ENCODE data around the gene PPM1M.
A peak's percentile ranks its signal among the peaks of the same experiment; 100 is the strongest.

Gene PPM1M

DNA sequence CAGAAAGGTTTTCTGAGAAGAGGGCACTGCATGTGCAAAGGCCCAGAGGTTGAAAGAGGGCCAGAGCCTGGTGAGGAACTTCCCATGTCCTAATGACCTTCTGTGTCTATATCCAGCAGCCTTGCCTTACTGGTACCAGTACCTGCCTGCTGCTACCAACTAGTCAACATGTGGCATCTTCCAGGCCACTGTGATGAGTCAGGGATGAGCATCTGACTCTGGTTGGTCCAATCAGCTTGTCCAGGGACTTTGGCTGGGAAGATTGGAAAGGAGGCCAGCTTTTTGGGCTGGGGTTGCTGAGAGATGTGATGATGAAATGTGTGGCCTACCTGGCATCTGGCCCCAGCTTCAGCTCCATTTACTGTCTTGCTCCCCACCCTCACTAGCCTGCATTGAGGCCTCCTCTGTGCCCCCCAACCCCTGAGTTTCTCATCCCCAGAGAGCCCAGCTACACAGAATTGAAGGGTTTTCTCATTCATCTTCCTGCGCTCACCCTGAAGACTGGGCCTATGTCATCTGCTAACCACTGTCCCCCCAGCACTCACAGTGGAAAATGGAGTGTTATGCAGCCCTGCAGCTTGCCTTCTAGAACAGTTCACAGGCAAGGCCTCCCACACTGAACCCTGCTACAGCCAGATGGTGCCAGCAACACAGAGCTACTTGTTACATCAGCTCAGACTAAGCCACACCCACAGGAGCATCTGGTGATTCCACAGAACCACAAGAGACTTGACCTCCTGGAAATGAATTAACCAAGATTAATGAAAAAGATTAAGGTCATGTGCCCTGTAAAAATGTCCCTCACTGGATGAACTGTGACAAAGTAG is 5.3 kb upstream of the PPM1M start:
- Mint-ChIP-seq H3K36me3 (ENCODE audit: low read depth) (peaks cover 22% of the 10 kb centered on the region), H3K9me3 (no peaks in the 10 kb centered on the region), H3K4me3 (peak overlapping the region; percentile 99), H3K4me1 (ENCODE audit: low read depth) (peaks cover 64% of the 10 kb centered on the region), H3K27me3 (ENCODE audit: low read depth) (no peaks in the 10 kb centered on the region), H3K27ac (peak overlapping the region; percentile 96)
- DNase-seq (ENCODE audit: low spot score), result peak; percentile 64

DNA sequence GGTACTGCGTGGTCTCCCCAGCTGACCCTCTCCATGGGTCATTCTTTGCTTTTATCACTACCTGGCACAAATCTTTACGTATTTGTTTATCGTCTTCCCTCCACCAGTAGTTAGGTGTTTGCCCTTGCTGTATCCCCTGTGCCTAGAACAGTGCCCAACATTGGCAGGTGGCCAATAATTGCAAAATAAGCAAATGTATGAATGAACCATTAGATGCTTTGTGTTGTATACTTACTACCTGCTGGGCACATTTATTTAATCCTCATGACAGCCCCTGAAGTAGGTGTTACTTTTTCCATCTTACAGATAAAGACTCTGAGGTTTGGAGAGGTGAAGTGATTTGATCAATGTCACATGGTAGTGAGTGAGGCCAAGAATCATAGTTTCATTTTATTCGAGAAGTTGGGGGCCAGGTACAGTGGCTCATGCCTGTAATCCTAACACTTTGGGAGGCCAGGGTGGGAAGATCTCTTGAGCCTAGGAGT is 4.6 kb upstream of the PPM1M start:
- Mint-ChIP-seq H3K4me3 (peak overlapping the region; percentile 99), H3K27ac (peak overlapping the region; percentile 96), H3K4me1 (ENCODE audit: low read depth) (peaks cover 61% of the 10 kb centered on the region), H3K9me3 (no peaks in the 10 kb centered on the region), H3K36me3 (ENCODE audit: low read depth) (peaks cover 19% of the 10 kb centered on the region), H3K27me3 (ENCODE audit: low read depth) (no peaks in the 10 kb centered on the region)
- no peak for DNase-seq (ENCODE audit: low spot score)

DNA sequence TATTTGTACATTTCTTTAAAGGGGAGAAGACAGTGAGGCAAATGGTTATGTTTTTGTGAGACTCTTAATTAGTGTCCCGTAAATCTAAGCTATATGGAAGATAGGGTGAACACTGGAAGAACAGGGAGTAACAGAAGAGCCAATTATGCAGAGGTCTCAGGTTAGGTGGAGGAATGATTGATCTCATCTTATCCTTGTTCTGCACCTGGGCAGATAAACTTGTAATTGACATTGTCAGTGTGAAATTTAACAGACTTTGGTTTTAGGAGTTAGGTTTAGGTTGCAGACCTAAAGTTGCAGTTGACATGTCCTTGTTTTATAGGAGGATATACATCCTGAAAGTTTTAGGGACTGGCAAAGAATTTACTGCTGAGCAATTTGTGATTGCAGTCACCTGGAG is 3.5 kb upstream of the PPM1M start:
- no peak for DNase-seq (ENCODE audit: low spot score)
- Mint-ChIP-seq H3K36me3 (ENCODE audit: low read depth) (peaks cover 25% of the 10 kb centered on the region), H3K27me3 (ENCODE audit: low read depth) (no peaks in the 10 kb centered on the region), H3K27ac (peak overlapping the region; percentile 48), H3K4me3 (peak overlapping the region; percentile 0), H3K9me3 (no peaks in the 10 kb centered on the region), H3K4me1 (ENCODE audit: low read depth) (peaks cover 65% of the 10 kb centered on the region)

DNA sequence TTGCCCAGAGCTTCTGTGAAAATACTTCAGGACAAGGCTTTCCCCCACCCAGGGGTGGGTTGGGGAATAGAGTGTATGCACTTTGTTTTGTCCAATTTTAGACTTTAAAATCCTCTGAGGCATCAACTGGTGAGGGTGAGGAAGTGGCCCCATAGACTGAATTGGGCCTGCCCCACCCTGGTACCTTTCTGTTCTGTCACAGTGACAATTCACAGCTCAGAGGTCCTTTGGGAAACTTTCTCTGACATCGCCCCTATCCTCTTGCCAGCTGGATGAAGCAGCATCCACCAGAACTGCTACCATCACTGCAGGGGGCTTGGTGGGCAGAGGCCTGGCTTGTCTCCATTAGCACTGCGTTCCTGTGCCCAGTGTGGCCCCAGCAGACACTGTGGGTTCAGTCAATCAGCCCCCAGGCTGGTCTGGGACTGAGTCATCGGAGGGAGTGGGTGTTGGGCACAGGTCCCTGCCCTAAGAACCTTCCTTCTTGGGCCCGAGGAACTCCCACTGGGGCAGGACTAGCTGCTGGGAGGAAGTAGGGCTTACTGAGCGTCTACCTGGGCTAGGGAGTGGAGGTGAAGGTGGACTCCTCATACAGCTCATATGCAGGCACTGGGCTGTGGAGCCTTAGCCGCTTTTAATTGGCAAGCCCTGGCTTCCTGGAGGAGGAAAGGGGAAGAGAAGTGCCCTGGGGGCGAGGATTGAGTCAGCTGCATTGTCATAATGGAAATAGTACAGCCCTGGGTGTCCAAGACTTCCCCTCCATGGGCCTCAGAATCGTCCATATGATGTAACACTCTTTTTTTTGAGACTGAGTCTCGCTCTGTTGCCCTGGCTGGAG is 1.5 kb upstream of the PPM1M start:
- Mint-ChIP-seq H3K4me3 (peak overlapping the region; percentile 83), H3K4me1 (ENCODE audit: low read depth) (peaks cover 67% of the 10 kb centered on the region), H3K27me3 (ENCODE audit: low read depth) (no peaks in the 10 kb centered on the region), H3K36me3 (ENCODE audit: low read depth) (peaks cover 36% of the 10 kb centered on the region), H3K27ac (peak overlapping the region; percentile 73), H3K9me3 (no peaks in the 10 kb centered on the region)
- peak; percentile 57 for DNase-seq (ENCODE audit: low spot score)

DNA sequence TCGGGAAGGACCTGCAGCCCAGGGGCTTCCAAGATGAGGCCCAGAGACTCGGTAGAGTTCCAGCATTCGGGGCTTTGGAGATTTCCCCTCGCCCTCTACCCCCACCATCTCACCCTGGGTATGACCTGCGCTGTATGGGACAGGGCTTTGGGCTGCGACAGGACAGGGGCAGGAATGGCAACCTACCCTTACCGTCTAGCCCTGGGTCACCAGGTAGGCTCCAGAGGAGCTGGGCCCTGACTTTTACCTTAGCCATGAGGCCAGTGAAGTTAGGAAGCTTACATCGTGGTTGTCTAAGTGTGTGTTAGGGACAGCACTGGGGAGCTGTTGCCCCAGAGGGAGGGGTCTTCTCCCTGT is 683 bp downstream of the PPM1M start:
- peak overlapping the region; percentile 83 for H3K27ac Mint-ChIP-seq
- peak overlapping the region; percentile 90 for H3K4me3 Mint-ChIP-seq

DNA sequence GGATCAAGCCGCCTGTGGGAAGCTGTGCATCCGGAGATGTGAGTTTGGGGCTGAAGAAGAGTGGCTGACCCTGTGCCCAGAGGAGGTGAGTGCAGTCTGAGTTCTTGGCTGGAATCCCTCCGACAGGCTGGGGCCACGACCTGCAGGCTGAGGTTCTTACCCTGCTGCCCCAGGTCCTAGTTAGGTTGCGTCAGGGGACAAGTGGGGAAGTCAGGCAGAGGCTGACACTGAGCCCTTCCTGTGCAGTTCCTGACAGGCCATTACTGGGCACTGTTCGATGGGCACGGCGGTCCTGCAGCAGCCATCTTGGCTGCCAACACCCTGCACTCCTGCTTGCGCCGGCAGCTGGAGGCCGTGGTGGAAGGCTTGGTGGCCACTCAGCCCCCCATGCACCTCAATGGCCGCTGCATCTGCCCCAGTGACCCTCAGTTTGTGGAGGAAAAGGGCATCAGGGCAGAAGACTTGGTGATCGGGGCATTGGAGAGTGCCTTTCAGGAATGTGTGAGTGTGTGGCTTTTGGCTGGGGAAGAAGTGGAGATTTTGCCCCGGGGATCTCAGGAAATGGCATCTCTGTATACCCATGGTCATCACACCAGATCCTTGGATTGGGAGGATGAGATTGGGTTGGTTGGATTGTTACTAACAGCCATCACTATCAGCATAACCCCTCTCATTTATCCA is 1.3 kb downstream of the PPM1M start:
- peaks cover 46% of the 10 kb centered on the region for H3K36me3 Mint-ChIP-seq (ENCODE audit: low read depth)
- H3K27ac Mint-ChIP-seq, result peak overlapping the region; percentile 83
- no peaks in the 10 kb centered on the region for H3K9me3 Mint-ChIP-seq
- no peaks in the 10 kb centered on the region for H3K27me3 Mint-ChIP-seq (ENCODE audit: low read depth)
- DNase-seq (ENCODE audit: low spot score), result no peak
- H3K4me1 Mint-ChIP-seq (ENCODE audit: low read depth), result peaks cover 55% of the 10 kb centered on the region
- H3K4me3 Mint-ChIP-seq, result peak overlapping the region; percentile 90

More for the DNA sequence above, 683 bp downstream of the PPM1M start:
- H3K36me3 Mint-ChIP-seq (ENCODE audit: low read depth), result peaks cover 44% of the 10 kb centered on the region
- no peak for DNase-seq (ENCODE audit: low spot score)
- no peaks in the 10 kb centered on the region for H3K27me3 Mint-ChIP-seq (ENCODE audit: low read depth)
- H3K9me3 Mint-ChIP-seq, result no peaks in the 10 kb centered on the region
- H3K4me1 Mint-ChIP-seq (ENCODE audit: low read depth), result peaks cover 58% of the 10 kb centered on the region

DNA sequence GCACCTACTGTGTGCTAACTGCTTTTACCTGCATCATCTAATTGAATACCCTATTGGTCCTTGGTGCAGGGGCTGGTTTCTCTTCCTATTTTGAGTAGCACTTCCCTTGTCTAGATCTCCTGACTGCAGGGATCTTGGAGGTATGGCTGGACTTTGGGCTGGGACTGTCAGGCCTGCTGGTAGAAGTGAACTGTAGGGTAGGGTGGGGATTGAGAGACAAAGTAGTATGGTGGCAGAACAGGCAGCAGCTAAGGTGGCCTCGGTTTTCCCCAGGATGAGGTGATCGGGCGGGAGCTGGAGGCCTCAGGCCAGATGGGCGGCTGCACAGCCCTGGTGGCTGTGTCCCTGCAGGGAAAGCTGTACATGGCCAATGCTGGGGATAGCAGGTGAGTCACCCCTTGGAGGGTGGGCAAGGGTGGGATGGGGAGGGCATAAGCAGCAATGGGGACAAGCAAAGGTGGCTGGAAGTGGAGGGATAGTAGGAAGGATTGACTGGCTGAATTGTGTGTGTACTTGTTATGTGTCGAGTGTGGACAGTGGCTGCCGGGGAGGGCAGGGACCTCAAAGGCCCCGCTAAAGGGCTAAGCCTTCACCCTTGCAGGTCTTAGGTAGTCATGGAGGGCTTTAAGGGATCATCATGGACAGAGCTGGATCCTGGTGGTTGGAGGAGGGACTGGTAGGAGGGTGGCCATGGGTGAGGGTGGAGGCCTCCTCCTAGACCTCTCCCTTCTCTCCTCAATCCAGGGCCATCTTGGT is 2.0 kb downstream of the PPM1M start:
- H3K27me3 Mint-ChIP-seq (ENCODE audit: low read depth), result no peaks in the 10 kb centered on the region
- peak overlapping the region; percentile 90 for H3K4me3 Mint-ChIP-seq
- peaks cover 49% of the 10 kb centered on the region for H3K36me3 Mint-ChIP-seq (ENCODE audit: low read depth)
- no peaks in the 10 kb centered on the region for H3K9me3 Mint-ChIP-seq
- H3K27ac Mint-ChIP-seq, result peak overlapping the region; percentile 83
- DNase-seq (ENCODE audit: low spot score), result no peak
- peaks cover 55% of the 10 kb centered on the region for H3K4me1 Mint-ChIP-seq (ENCODE audit: low read depth)

DNA sequence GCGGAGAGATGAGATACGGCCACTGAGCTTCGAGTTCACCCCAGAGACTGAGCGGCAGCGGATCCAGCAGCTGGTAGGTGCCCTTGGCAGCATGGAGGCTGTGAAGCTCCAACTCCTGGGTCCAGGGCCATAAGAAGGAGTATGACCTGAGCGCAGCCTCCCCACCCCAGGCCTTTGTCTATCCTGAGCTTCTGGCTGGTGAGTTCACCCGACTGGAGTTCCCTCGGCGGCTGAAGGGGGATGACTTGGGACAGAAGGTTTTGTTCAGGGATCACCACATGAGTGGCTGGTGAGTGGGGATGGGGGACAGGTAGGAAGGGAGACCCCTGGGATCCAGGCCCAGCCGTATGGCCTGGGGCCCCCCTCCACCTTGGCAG is 2.6 kb downstream of the PPM1M start:
- no peak for DNase-seq (ENCODE audit: low spot score)
- Mint-ChIP-seq H3K27me3 (ENCODE audit: low read depth) (no peaks in the 10 kb centered on the region), H3K9me3 (no peaks in the 10 kb centered on the region), H3K4me1 (ENCODE audit: low read depth) (peaks cover 56% of the 10 kb centered on the region), H3K36me3 (ENCODE audit: low read depth) (peaks cover 54% of the 10 kb centered on the region), H3K27ac (peak overlapping the region; percentile 83), H3K4me3 (peak overlapping the region; percentile 51)

DNA sequence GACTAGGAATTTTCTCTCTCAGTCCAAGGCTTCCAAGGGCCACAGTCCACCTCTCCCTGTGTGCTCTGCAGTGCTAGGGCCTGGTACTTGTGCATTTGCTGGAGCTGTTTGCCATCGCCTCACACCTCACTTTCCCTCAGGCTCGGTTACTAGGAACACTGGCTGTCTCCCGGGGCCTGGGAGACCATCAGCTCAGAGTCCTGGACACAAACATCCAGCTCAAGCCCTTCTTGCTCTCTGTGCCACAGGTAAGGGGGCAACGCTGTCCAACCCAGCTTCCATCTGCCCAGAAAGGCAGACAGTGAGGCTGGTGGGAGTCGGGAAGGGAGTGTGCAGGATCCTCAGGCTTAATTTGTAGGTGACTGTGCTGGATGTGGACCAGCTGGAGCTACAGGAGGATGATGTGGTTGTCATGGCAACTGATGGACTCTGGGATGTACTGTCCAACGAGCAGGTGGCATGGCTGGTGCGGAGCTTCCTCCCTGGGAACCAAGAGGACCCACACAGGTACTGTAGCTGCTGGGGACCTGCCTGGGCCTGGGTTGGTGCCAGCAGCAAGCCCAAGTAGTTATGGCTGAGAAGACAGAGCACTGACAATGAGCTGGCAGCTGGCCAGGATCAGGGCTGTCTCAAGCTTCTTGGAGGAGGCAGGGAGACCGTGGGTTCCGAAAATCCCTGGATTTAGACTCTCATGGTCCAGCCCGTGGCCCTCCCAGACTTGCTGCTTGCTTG is 3.4 kb downstream of the PPM1M start:
- Mint-ChIP-seq H3K4me1 (ENCODE audit: low read depth) (peaks cover 57% of the 10 kb centered on the region), H3K4me3 (peak overlapping the region; percentile 29), H3K9me3 (no peaks in the 10 kb centered on the region), H3K36me3 (ENCODE audit: low read depth) (peaks cover 62% of the 10 kb centered on the region), H3K27ac (peak overlapping the region; percentile 83), H3K27me3 (ENCODE audit: low read depth) (no peaks in the 10 kb centered on the region)
- no peak for DNase-seq (ENCODE audit: low spot score)

DNA sequence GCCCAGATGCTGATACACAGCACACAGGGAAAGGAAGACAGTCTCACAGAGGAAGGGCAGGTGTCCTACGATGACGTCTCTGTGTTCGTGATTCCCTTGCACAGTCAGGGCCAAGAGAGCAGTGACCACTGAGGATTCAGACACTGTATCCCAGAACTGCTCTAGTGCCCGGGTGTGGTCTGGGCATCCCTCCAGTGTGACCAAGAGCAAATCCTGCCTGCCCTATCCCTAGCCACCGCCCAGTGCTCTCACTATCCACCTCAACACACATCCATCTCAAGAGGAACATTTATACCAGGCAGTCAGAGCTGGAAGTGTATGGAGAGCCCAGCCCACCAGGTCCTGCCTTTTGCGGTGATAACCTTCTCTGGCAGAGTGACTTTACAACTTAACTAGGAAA is 4.1 kb downstream of the PPM1M start:
- Mint-ChIP-seq H3K9me3 (no peaks in the 10 kb centered on the region), H3K4me3 (no peak overlapping the region), H3K27ac (peak overlapping the region; percentile 77), H3K36me3 (ENCODE audit: low read depth) (peaks cover 67% of the 10 kb centered on the region), H3K27me3 (ENCODE audit: low read depth) (no peaks in the 10 kb centered on the region), H3K4me1 (ENCODE audit: low read depth) (peaks cover 56% of the 10 kb centered on the region)
- DNase-seq (ENCODE audit: low spot score), result no peak

DNA sequence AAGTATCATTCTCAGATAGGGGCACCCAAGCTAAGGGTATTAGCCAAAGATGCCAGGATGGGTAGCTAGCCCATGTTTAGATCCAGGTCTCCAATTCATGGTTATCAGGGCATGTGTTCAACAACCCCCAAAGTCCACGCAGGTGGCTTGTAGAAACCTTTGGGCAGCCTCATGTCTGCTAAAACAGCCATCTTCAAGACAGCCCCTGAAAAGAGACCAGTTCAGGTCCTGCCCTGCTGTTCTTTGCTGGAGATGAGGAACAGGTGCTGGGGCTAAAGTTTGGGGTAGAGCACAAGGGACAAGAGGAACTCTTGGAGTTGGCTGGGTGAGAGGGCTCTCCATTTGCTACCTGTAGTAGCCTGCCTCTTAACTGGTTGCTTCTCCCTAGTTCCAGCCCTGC is 4.6 kb downstream of the PPM1M start:
- H3K4me3 Mint-ChIP-seq, result no peak overlapping the region
- H3K27ac Mint-ChIP-seq, result peak overlapping the region; percentile 77
- H3K9me3 Mint-ChIP-seq, result no peaks in the 10 kb centered on the region
- DNase-seq (ENCODE audit: low spot score), result no peak
- H3K4me1 Mint-ChIP-seq (ENCODE audit: low read depth), result peaks cover 55% of the 10 kb centered on the region
- H3K27me3 Mint-ChIP-seq (ENCODE audit: low read depth), result no peaks in the 10 kb centered on the region
- H3K36me3 Mint-ChIP-seq (ENCODE audit: low read depth), result peaks cover 72% of the 10 kb centered on the region

DNA sequence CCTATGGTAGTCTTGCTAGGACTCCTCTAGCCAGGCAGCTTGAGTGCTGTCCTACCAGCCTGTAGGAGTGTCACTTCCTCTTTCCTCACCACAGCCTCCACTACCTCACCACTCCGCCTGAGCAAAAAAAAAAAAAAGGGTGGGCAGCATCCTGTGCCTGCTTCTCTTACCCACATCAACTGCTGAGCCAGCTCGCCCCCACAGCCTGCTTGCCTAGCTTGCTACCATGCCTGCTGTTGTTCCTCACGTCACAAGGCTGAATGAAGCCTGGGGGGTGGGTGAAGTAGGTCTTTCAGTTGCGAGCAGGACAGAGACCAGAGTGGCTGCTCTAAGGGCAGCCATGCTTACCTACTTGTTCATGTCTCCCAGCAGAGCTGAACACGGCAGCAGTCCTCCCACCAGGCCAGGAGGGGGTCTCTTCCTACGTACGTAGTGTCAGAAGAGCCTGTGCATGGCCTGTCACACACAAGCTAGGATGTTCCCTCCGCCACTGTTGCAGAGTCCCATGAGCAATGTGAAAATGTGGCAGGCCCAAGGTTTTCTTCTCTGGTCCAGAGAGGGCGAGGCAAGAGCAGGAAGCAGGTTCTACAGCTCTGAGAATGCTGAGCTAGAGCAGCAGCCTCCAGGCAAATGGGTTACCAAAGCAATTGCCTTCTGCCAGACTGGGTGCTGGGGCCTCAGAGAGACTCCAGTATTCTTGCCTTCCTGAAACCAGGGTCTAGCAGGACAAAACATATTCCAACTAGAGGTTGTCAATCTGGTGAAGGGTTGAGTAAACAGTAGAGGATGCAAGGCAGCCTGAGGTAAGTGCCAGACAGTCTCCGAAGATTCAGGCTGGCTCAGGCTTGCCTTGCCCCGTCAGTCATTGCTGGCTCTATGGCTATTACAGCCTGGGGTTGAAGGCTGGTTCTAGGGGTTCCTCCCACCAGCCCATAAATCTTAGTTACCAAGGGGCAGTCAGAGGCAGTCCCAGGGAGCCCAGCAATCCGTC is 8.1 kb downstream of the PPM1M start:
- peaks cover 84% of the 10 kb centered on the region for H3K36me3 Mint-ChIP-seq (ENCODE audit: low read depth)
- peak overlapping the region; percentile 88 for H3K4me3 Mint-ChIP-seq
- peak overlapping the region; percentile 97 for H3K27ac Mint-ChIP-seq
- peak; percentile 90 for DNase-seq (ENCODE audit: low spot score)
- no peaks in the 10 kb centered on the region for H3K9me3 Mint-ChIP-seq
- no peaks in the 10 kb centered on the region for H3K27me3 Mint-ChIP-seq (ENCODE audit: low read depth)
- H3K4me1 Mint-ChIP-seq (ENCODE audit: low read depth), result peaks cover 54% of the 10 kb centered on the region
